HG03196 (cell line): ENCODE results near the gene FXYD6.

Source experiments
- ATAC-seq: cut with Tn5 transposase; IDR thresholded peaks from one replicate; pipeline ENCODE4 v1.9.1; 2021; ENCODE audit not compliant: unreplicated experiment

The FXYD6 gene

GRCh38 chr11:117796456-117796871 is 80.0 kb downstream of the FXYD6 start:
- no peak for ATAC-seq

DNA sequence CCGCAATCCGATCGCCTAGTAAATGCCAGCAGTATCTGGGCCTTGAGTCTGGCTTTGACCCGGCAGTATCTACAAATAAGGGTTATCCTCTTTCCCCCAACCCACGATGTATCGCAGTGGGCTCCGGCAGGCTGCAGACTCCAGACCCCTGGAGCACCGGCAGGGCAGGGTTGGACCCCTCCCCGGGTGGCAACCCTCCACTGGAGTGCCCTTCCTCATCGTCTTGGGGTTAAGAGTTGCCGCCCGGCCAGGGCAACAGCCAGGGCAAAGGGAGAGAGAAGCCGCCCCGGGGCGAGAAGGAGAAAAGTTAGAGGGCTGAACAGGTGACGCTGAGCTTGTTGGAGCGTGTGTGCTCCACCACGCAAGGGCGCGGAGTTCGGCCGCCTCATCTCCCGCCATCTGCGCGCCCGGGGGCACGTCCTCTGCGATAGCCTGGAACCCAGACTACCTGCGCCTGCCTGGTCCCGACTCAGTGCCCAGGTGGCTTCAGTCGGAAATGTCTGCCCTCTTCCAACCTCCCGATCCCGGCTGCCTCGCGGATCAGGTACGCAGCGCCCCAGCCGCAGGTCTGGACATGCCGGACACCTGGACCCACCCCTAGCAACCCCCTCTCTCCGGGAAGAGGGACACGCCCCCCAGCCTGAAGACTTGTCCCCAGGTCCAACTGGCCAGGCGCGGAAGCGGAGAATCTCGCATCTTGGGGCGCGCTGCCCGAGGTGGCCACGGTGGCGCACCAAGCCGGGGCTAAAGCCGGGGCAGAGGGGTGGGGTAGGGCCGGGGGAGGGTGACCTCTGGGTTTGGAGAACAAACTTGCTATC is 80.6 kb downstream of the FXYD6 start:
- no peak for ATAC-seq

GRCh38 chr11:117794772-117795629 is 81.5 kb downstream of the FXYD6 start:
- no peak for ATAC-seq

- ATAC-seq: no peak
Observed at GRCh38 chr11:117794135-117794534, 82.3 kb downstream of the FXYD6 start.

GRCh38 chr11:117793583-117793982 is 82.9 kb downstream of the FXYD6 start:
- ATAC-seq: no peak

DNA sequence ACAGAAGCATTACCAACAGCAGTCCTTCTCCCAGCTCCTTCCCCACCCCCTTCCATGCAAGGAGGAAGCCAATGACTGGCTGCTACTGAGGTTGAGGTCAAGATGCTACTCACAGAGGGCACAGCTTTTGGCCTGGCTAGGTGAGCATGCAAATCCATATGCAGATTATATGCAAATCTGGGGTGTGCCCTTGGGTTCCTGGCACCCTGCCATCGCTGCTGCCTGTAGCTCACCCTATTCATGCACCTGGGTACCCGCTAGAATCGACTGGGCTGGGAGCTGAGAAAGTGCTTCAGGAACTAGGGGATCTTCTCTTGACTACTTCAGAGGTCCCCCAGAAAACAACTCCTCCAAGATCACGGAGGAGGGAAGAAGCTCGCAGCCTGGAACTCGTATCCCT is 83.5 kb downstream of the FXYD6 start:
- ATAC-seq: no peak

- no peak for ATAC-seq
Observed at GRCh38 chr11:117792241-117792640, 84.2 kb downstream of the FXYD6 start.

GRCh38 chr11:117790279-117790678 is 86.2 kb downstream of the FXYD6 start:
- ATAC-seq: no peak

GRCh38 chr11:117789241-117789640 is 87.2 kb downstream of the FXYD6 start:
- no peak for ATAC-seq
